ENCODE results near the gene RB1.

DNA sequence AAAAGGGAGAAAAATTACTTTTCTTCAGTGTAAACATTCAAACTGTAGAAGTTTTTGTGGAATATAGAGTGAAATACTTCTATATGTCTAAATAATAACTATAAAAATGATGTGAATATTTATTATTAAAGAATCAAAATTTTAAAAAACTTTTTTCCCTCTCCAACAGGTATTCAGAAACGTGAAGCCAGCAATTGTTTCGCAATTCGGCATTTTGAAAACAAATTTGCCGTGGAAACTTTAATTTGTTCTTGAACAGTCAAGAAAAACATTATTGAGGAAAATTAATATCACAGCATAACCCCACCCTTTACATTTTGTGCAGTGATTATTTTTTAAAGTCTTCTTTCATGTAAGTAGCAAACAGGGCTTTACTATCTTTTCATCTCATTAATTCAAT lies 42.6 kb upstream of the RB1 start:
- TF ChIP-seq, protein P1, sequence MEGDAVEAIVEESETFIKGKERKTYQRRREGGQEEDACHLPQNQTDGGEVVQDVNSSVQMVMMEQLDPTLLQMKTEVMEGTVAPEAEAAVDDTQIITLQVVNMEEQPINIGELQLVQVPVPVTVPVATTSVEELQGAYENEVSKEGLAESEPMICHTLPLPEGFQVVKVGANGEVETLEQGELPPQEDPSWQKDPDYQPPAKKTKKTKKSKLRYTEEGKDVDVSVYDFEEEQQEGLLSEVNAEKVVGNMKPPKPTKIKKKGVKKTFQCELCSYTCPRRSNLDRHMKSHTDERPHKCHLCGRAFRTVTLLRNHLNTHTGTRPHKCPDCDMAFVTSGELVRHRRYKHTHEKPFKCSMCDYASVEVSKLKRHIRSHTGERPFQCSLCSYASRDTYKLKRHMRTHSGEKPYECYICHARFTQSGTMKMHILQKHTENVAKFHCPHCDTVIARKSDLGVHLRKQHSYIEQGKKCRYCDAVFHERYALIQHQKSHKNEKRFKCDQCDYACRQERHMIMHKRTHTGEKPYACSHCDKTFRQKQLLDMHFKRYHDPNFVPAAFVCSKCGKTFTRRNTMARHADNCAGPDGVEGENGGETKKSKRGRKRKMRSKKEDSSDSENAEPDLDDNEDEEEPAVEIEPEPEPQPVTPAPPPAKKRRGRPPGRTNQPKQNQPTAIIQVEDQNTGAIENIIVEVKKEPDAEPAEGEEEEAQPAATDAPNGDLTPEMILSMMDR (IDR thresholded peaks at IDR 0.05), result no peak
- TF ChIP-seq POLR2A (IDR thresholded peaks at IDR 0.05), result no peak

Measured in esophagus squamous epithelium (tissue), 4 donors.